ENCODE data around the gene C14orf119. TPM values are rescaled to one million over a fixed set of nuclear protein-coding genes. Genes with fewer than 3 reads are reported as not detected.

C14orf119 gene
- total RNA-seq, 2 donors from 2014 or later: 40.3 to 53.4 TPM

- peaks cover 18% of the 10 kb centered on the region for H3K27me3 Mint-ChIP-seq
- no peak for ATAC-seq (replicated peaks)
- no peaks in the 10 kb centered on the region for H3K36me3 Mint-ChIP-seq (ENCODE audit: low read depth)
- H3K4me1 Mint-ChIP-seq: no peaks in the 10 kb centered on the region
- H3K4me3 Mint-ChIP-seq: no peak overlapping the region
- H3K9me3 Mint-ChIP-seq: no peaks in the 10 kb centered on the region
- H3K27ac Mint-ChIP-seq: no peak overlapping the region
Observed at GRCh38 chr14:23146980-23147379, 51.7 kb downstream of the C14orf119 start.

- no peaks in the 10 kb centered on the region for H3K9me3 Mint-ChIP-seq
- no peaks in the 10 kb centered on the region for H3K36me3 Mint-ChIP-seq (ENCODE audit: low read depth)
- ATAC-seq (replicated peaks): no peak
- no peak overlapping the region for H3K27ac Mint-ChIP-seq
- no peak overlapping the region for H3K4me3 Mint-ChIP-seq
- no peaks in the 10 kb centered on the region for H3K4me1 Mint-ChIP-seq
- peaks cover 18% of the 10 kb centered on the region for H3K27me3 Mint-ChIP-seq
Observed at GRCh38 chr14:23147676-23148075, 52.4 kb downstream of the C14orf119 start.

GRCh38 chr14:23148591-23149249 lies 53.4 kb downstream of the C14orf119 start:
- Mint-ChIP-seq H3K27ac (no peak overlapping the region), H3K4me3 (no peak overlapping the region), H3K4me1 (no peaks in the 10 kb centered on the region), H3K9me3 (no peaks in the 10 kb centered on the region), H3K36me3 (ENCODE audit: low read depth) (no peaks in the 10 kb centered on the region), H3K27me3 (peaks cover 21% of the 10 kb centered on the region)
- ATAC-seq (replicated peaks): no peak

- peaks cover 21% of the 10 kb centered on the region for H3K27me3 Mint-ChIP-seq
- no peaks in the 10 kb centered on the region for H3K9me3 Mint-ChIP-seq
- no peak for ATAC-seq (replicated peaks)
- H3K27ac Mint-ChIP-seq: no peak overlapping the region
- no peaks in the 10 kb centered on the region for H3K36me3 Mint-ChIP-seq (ENCODE audit: low read depth)
- no peaks in the 10 kb centered on the region for H3K4me1 Mint-ChIP-seq
- H3K4me3 Mint-ChIP-seq: no peak overlapping the region
Observed at GRCh38 chr14:23149745-23150144, 54.4 kb downstream of the C14orf119 start.

Other genes with a start within 250 kb of the C14orf119 start
- gene LRP10, start 223.8 kb upstream of the C14orf119 start, total RNA-seq: 10 to 100 TPM; 61.3 to 78.1 TPM
- gene REM2, start 212.3 kb upstream of the C14orf119 start, total RNA-seq: 1 to 10 TPM in 1 of 2 donors, under 1 TPM in 1; 0.56 to 1.3 TPM
- 10 to 100 TPM; 69.5 to 70.5 TPM for gene RBM23, start 176.4 kb upstream of the C14orf119 start, total RNA-seq
- 100 to 1,000 TPM in 1 of 2 donors, 10 to 100 TPM in 1; 61.7 to 127 TPM for gene PRMT5, start 166.1 kb upstream of the C14orf119 start, total RNA-seq
- 10 to 100 TPM; 60.6 to 78.5 TPM for gene HAUS4, start 138.4 kb upstream of the C14orf119 start, total RNA-seq
- gene AJUBA, start 113.0 kb upstream of the C14orf119 start, total RNA-seq: 1 to 10 TPM; 1.1 to 7.5 TPM
- 1 to 10 TPM; 8.5 to 9.6 TPM for gene C14orf93, start 85.4 kb upstream of the C14orf119 start, total RNA-seq
- gene PSMB5, start 60.6 kb upstream of the C14orf119 start, total RNA-seq: 100 to 1,000 TPM in 1 of 2 donors, 10 to 100 TPM in 1; 85.8 to 151 TPM
- not detected for gene PSMB11, start 53.3 kb upstream of the C14orf119 start, total RNA-seq
- gene CDH24, start 38.0 kb upstream of the C14orf119 start, total RNA-seq: under 1 TPM; 0.48 TPM
- gene ACIN1, start 369 bp upstream of the C14orf119 start, total RNA-seq: 100 to 1,000 TPM; 187 to 214 TPM
- not detected for gene CIROP, start 9.5 kb downstream of the C14orf119 start, total RNA-seq
- not detected for gene CEBPE, start 23.8 kb downstream of the C14orf119 start, total RNA-seq
- under 1 TPM; 0.61 to 0.69 TPM for gene SLC7A8, start 88.2 kb downstream of the C14orf119 start, total RNA-seq
- gene RNF212B, start 142.4 kb downstream of the C14orf119 start, total RNA-seq: not detected
- gene HOMEZ, start 190.6 kb downstream of the C14orf119 start, total RNA-seq: 10 to 100 TPM in 1 of 2 donors, 1 to 10 TPM in 1; 8.4 to 10.3 TPM
- gene PPP1R3E, start 207.4 kb downstream of the C14orf119 start, total RNA-seq: 10 to 100 TPM; 21.1 to 68.8 TPM
- gene BCL2L2, start 211.3 kb downstream of the C14orf119 start, total RNA-seq: 1 to 10 TPM; 1.2 to 2.9 TPM
- 100 to 1,000 TPM; 163 to 239 TPM for gene PABPN1, start 226.0 kb downstream of the C14orf119 start, total RNA-seq